Breast epithelium (tissue), 4 donors: ENCODE results near the gene ACSL3. TPM values are rescaled to one million over a fixed set of nuclear protein-coding genes. Genes with fewer than 3 reads are reported as not detected.

Experiments
- DNase-seq, 2 donors: peaks; one replicate each; pipeline ENCODE4 v3.0.0-alpha.2; 2019; ENCODE audit warnings: low spot score in 2 of 2
- H3K27ac ChIP-seq, 2 donors: fragments of 200-600 bp; sonication (generic) in 1 of 2; one replicate each; pipeline ENCODE4 v1.5.1; 2016 to 2019; ENCODE audit warnings: mild to moderate bottlenecking in 1 of 2
- H3K27me3 ChIP-seq, 2 donors: fragments of 200-600 bp; sonication (generic) in 1 of 2; one replicate each; pipeline versions ENCODE4 v1.5.1 to v1.6.0; 2017 to 2019; ENCODE audit warnings: control low read depth in 1 of 2, mild to moderate bottlenecking in 1 of 2
- H3K36me3 ChIP-seq: fragments of 200-600 bp; one replicate; pipeline ENCODE4 v1.5.1; 2019
- H3K4me1 ChIP-seq, 2 donors: fragments of 200-600 bp; sonication (generic); one replicate each; pipeline ENCODE4 v1.5.1; 2016 to 2019; ENCODE audit warnings: control low read depth in 1 of 2
- H3K4me3 ChIP-seq, 3 donors: fragments of 200-600 bp; sonication (generic); 1 replicate in 2 of 3; 2 replicates in 1 of 3; pipeline ENCODE4 v1.5.1; 2016 to 2019; ENCODE audit warnings: mild to moderate bottlenecking in 3 of 3, moderate library complexity in 2 of 3
- H3K9me3 ChIP-seq, 2 donors: fragments of 200-600 bp; sonication (generic) in 1 of 2; one replicate each; pipeline ENCODE4 v1.5.1; 2016 to 2019; ENCODE audit warnings: control low read depth in 1 of 2
- POLR2A ChIP-seq: fragments of 450-650 bp; IDR thresholded peaks from one replicate; pipeline ENCODE4 v1.6.1; 2016; ENCODE audit warnings: antibody characterized with exemption, mild to moderate bottlenecking, moderate library complexity
- POLR2AphosphoS5 ChIP-seq, 3 donors: sonication (generic); formaldehyde crosslinking; IDR thresholded peaks; one replicate each; pipeline ENCODE4 v1.6.1; 2017; ENCODE audit warnings: antibody characterized with exemption in 3 of 3
- intact Hi-C: fragments of 100-400 bp; cut with DNase I; formaldehyde crosslinking; loops from one replicate; pipeline ENCODE4 v1.15.1; 2023; ENCODE audit warnings: low total_unique reads
- total RNA-seq, 3 donors: library from RNA; depleted of rRNA; stranded (reverse); fragments of >200 nt; gene quantifications; one replicate each; pipeline ENCODE4 v1.1.0, GENCODE V29; 2016
- TF ChIP-seq, protein P1 (sequence below), 3 donors: fragments of 450-650 bp; IDR thresholded peaks; one replicate each; pipeline ENCODE4 v1.5.1; 2016 to 2017; ENCODE audit warnings: antibody characterized with exemption in 3 of 3, mild to moderate bottlenecking in 3 of 3, moderate library complexity in 3 of 3

ACSL3 gene
- total RNA-seq, 3 donors from 2014 or later: 50.9 to 115 (median 74.4) TPM

DNA sequence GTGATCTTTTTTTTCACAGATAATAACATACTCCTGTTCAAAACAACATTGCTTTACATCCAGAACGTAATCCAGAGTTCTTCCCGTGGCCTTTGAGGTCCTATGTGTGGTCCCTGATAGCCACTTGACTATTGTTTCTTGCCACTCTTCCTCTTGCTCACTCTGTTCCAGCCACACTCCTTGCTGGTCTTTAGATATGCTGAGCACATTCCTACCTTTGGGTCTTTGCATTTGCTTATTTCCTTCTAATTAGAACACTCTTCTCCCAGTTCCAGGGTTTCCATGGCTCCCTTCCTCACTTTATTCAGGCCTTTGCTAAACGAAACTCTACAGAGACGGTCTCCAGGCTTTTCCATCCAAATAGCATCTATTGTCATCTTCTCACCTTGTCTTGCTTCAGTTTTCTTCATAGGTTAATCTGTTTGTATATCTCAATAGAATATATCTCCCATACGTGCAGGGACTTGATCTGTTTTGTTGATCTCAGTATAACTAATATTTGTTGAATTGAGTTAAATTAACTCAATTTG is 59.9 kb downstream of the ACSL3 start:
- Histone ChIP-seq H3K36me3 (no peaks in the 10 kb centered on the region), H3K27ac (peak overlapping the region in 1 of 2 donors; percentile 66), H3K9me3 (no peaks in the 10 kb centered on the region), H3K4me3 (no peak overlapping the region), H3K4me1 (no peaks in the 10 kb centered on the region), H3K27me3 (no peaks in the 10 kb centered on the region)
- intact Hi-C loops: no loop called here
- TF ChIP-seq POLR2A (no peak), POLR2AphosphoS5 (IDR thresholded peaks at IDR 0.05) (no peak)
- TF ChIP-seq, protein P1, sequence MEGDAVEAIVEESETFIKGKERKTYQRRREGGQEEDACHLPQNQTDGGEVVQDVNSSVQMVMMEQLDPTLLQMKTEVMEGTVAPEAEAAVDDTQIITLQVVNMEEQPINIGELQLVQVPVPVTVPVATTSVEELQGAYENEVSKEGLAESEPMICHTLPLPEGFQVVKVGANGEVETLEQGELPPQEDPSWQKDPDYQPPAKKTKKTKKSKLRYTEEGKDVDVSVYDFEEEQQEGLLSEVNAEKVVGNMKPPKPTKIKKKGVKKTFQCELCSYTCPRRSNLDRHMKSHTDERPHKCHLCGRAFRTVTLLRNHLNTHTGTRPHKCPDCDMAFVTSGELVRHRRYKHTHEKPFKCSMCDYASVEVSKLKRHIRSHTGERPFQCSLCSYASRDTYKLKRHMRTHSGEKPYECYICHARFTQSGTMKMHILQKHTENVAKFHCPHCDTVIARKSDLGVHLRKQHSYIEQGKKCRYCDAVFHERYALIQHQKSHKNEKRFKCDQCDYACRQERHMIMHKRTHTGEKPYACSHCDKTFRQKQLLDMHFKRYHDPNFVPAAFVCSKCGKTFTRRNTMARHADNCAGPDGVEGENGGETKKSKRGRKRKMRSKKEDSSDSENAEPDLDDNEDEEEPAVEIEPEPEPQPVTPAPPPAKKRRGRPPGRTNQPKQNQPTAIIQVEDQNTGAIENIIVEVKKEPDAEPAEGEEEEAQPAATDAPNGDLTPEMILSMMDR (IDR thresholded peaks at IDR 0.05): no peak
- no peak for DNase-seq

DNA sequence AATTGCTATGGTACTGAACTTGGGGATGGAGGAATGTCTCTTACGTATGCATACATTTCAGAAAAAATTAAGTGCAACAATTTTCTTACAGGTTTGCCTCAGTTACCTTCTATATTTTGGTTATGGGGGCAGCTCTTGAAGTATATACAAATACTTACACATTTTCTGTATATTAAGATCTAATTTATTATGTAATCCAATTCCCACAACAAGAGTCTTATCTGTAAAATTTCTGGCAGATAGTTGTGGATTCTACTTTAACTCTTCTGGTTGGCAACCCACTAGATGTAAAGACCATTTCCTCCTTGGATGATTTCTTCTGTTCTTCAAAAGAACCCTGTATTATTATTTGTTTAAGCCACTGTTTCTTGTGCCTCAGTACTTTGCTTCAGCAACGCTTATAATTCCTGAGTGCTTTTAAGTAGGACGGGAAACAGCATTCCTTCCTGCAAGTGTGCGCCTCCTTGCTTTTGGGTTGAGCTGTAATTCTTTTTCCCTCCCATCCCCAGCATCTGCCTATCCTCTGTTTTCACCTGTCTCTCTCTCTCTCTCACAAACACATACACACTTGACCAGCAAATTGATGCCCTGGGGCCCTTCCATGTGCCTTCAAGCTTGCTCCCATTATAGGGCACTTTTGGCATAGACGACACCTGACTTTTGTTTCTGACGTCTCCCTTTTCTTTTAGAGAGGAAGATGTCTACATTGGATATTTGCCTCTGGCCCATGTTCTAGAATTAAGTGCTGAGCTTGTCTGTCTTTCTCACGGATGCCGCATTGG is 61.4 kb downstream of the ACSL3 start:
- Histone ChIP-seq H3K36me3 (no peaks in the 10 kb centered on the region), H3K9me3 (no peaks in the 10 kb centered on the region), H3K4me3 (no peak overlapping the region), H3K27me3 (no peaks in the 10 kb centered on the region), H3K4me1 (no peaks in the 10 kb centered on the region), H3K27ac (no peak overlapping the region)
- TF ChIP-seq, protein P1 (IDR thresholded peaks at IDR 0.05): no peak
- TF ChIP-seq POLR2AphosphoS5 (IDR thresholded peaks at IDR 0.05) (no peak), POLR2A (no peak)
- intact Hi-C loops: no loop called here
- no peak for DNase-seq

DNA sequence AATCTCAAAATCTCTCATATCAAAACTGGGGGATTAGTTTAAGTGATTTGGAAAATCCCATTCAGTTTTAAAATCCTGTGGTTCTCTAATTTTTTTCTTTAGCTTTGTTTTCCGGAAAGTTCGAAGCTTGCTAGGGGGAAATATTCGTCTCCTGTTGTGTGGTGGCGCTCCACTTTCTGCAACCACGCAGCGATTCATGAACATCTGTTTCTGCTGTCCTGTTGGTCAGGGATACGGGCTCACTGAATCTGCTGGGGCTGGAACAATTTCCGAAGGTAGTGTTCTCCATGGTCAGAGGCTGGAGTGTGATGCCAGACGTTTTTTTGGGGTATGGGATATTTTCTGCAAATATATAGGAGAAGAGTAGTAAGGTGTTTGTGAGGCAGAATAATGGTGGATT is 66.1 kb downstream of the ACSL3 start:
- intact Hi-C loops: no loop called here
- peaks cover 5% of the 10 kb centered on the region for H3K36me3 ChIP-seq
- no peaks in the 10 kb centered on the region for H3K9me3 ChIP-seq
- no peak overlapping the region for H3K27ac ChIP-seq
- H3K4me1 ChIP-seq: no peaks in the 10 kb centered on the region
- no peak for DNase-seq
- no peak overlapping the region for H3K4me3 ChIP-seq
- no peaks in the 10 kb centered on the region for H3K27me3 ChIP-seq
- no peak for TF ChIP-seq POLR2AphosphoS5 (IDR thresholded peaks at IDR 0.05)
- no peak for TF ChIP-seq POLR2A
- TF ChIP-seq, protein P1 (IDR thresholded peaks at IDR 0.05): no peak

DNA sequence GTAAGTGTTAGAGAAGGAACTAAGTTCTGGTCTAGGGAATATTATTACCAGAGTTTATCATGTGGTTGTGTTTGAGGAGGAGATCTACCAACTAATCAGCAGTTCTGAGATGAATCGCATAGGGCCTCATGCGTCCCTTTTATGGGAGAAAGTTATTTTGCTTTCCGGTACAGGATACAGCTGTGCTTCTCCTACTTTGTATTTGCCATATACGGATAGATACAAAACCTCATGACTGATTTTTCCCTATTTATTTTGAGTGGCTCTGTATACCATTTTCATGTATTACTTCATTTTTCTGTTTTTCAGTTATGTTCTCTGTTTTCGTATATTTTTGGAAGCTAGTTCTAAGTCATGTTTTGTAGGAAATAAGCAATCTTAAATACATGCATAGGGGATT is 66.8 kb downstream of the ACSL3 start:
- no peaks in the 10 kb centered on the region for H3K9me3 ChIP-seq
- TF ChIP-seq POLR2AphosphoS5 (IDR thresholded peaks at IDR 0.05): no peak
- no peak for TF ChIP-seq POLR2A
- TF ChIP-seq, protein P1 (IDR thresholded peaks at IDR 0.05): no peak
- no peaks in the 10 kb centered on the region for H3K4me1 ChIP-seq
- intact Hi-C loops: no loop called here
- peaks cover 5% of the 10 kb centered on the region for H3K36me3 ChIP-seq
- DNase-seq: no peak
- H3K27me3 ChIP-seq: no peaks in the 10 kb centered on the region
- H3K27ac ChIP-seq: no peak overlapping the region
- no peak overlapping the region for H3K4me3 ChIP-seq

DNA sequence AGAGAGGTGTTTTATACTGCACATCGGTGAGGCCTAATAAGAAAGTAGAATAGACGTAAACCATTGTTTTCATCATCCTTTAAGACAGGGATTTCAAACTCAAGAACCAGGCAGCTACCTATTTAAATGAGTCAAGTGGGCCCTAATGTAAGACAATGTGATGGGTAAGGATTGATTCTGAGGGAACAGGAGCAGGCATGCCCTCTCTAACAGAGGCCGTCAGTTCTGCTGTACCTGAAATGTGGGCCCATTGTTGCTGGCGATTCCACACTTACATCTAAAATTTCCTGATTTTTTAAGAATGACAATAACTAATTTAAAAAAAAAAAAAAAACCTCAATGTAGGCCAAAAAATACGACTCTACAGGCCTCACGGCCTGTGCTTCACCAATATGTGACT is 67.5 kb downstream of the ACSL3 start:
- Histone ChIP-seq H3K4me1 (no peaks in the 10 kb centered on the region), H3K27me3 (no peaks in the 10 kb centered on the region), H3K9me3 (no peaks in the 10 kb centered on the region), H3K36me3 (peaks cover 5% of the 10 kb centered on the region), H3K4me3 (no peak overlapping the region), H3K27ac (no peak overlapping the region)
- TF ChIP-seq, protein P1 (IDR thresholded peaks at IDR 0.05): no peak
- no peak for TF ChIP-seq POLR2A
- TF ChIP-seq POLR2AphosphoS5 (IDR thresholded peaks at IDR 0.05): no peak
- no peak for DNase-seq
- intact Hi-C loops: no loop called here
